Epithelial cell of esophagus (primary cell): ENCODE data around the gene PLEKHM3.

ENCODE experiments used
- DNase-seq: peaks from one replicate; pipeline ENCODE4 v3.0.0; 2010; ENCODE audit warnings: low read depth
- H3K4me3 ChIP-seq: 2 replicates; pipeline ENCODE4 v1.5.1; 2011; ENCODE audit warnings: mild to moderate bottlenecking, low read length, control low read depth
- TF ChIP-seq, protein P1 (sequence below): IDR thresholded peaks from 2 replicates; pipeline ENCODE4 v1.5.1; 2011; ENCODE audit warnings: low read depth, mild to moderate bottlenecking, low read length, control low read depth, inconsistent platforms; ENCODE audit not compliant: insufficient read depth; ENCODE audit errors: missing control alignments

PLEKHM3 gene

DNA sequence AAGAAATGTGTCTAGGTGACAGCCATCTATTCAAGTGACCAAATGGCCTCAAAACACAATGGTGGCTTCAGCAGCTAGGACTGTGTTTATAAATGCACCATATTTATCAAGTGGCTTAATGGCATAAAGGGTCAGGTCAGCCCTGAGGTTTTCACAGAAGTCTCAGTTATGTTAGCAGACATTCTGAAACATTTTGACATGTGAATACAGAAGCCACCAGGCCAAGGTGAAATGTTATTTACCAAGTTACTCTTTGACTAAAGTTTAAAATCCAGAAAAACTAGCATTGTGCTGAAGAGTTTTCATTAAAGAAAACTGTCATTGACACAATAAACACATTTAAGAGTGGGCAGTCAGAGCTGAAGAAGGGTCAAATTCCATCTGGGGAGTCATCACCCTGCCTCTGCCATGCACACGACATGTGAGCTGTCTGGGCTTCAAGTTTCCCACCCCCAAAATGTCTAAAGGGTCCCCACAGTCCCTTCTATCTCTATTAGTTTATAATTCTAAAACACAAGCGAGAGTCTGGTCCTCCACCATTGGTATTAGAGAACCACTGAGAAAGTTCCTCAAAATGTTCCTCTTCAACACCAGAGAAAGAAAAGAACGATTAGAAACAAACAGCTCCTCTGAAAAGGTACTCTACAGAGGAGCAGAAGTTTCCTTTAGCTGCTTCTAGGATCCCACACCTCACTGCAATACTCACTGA, 178.1 kb downstream of the PLEKHM3 start:
- no peak overlapping the region for H3K4me3 ChIP-seq
- TF ChIP-seq, protein P1, sequence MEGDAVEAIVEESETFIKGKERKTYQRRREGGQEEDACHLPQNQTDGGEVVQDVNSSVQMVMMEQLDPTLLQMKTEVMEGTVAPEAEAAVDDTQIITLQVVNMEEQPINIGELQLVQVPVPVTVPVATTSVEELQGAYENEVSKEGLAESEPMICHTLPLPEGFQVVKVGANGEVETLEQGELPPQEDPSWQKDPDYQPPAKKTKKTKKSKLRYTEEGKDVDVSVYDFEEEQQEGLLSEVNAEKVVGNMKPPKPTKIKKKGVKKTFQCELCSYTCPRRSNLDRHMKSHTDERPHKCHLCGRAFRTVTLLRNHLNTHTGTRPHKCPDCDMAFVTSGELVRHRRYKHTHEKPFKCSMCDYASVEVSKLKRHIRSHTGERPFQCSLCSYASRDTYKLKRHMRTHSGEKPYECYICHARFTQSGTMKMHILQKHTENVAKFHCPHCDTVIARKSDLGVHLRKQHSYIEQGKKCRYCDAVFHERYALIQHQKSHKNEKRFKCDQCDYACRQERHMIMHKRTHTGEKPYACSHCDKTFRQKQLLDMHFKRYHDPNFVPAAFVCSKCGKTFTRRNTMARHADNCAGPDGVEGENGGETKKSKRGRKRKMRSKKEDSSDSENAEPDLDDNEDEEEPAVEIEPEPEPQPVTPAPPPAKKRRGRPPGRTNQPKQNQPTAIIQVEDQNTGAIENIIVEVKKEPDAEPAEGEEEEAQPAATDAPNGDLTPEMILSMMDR, result no peak
- no peak for DNase-seq

DNA sequence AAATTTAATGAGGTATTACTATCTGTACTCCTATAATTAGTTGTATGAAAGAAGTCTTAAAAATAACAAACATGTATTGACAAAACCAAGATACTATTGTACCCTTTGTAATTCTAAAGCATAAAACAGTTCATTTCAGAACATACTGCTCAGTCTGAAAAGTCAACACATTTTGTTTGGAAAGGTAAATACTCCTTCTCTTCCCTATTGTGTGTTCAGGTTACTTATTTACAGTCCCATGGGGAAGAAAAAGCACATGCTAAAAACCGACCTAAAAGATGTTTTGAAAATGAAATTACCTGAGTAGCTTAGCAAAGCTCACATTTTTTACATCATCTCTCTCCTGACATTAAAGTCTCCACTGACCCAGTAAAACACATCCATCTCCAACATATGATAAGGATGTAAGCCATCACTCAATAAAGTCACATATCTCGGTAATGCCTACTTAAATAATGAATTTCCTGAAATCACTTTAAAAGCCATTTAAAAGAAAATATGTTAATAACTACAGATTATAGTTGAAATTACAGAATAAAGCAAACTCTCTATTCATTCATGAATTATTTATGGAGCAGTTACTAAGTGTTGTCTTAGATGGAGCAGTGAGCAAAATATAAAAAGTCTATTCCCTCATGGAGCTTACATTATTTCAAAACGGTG, 180.0 kb downstream of the PLEKHM3 start:
- H3K4me3 ChIP-seq, result no peak overlapping the region
- DNase-seq, result no peak
- TF ChIP-seq, protein P1, result no peak

DNA sequence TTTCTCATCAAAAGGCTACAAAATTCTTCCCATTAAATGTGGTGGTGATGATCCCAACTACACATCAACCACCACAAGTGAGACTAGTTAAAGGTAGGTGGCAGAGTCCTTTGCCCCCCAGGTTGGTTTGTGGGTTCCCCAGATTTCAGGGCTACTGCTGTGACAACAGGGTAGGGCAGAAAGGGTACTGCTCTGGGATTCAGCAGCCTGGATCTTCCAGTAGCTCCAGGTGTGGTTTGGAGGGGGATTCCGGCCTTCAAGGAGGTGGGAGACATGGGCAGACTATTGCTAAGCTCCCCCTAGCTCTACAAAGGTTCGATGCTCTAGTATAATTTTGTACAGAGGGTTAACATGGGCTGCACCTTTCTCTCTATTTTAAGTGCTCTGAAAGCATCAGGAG, 180.7 kb downstream of the PLEKHM3 start:
- H3K4me3 ChIP-seq, result no peak overlapping the region
- DNase-seq, result no peak
- TF ChIP-seq, protein P1, result no peak

DNA sequence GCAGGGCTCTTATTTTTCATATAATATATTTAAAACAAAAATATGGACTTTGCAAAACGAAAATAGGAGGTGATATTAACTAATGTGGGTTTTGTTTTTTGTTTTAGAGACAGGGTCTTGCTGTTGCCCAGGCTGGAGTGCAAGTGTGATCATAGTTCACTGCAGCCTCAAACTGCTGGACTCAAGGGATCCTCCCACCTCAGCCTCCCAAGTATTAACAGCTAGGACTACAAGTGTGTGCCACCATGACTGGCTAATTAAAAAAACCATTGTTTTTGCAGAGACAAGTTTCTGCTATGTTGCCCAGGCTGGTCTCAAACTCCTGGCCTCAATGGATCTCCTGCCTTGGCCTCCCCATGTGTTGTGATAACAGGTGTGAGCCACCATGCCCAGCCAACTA, 185.2 kb downstream of the PLEKHM3 start:
- H3K4me3 ChIP-seq, result no peak overlapping the region

DNA sequence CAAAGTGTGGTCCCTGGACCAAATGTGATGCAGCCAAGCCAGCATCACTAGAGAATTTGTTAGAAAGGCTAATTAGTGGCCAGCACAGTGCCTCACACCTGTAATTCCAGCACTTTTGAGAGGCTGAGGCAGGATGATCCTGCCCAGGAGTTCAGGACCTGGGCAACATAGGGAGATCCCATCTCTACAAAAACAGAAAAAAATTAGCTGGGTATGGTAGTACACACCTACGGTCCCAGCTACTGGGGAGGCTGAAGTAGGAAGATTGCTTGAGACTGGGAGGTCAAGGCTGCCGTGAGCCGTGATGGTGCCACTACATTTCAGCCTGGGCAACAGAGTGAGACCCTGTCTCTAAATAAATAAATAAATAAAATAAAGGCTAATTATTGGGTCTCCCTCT, 185.8 kb downstream of the PLEKHM3 start:
- no peak for DNase-seq
- H3K4me3 ChIP-seq, result no peak overlapping the region
- TF ChIP-seq, protein P1, result no peak

More for the DNA sequence above, 185.2 kb downstream of the PLEKHM3 start:
- DNase-seq, result no peak
- TF ChIP-seq, protein P1, result no peak

DNA sequence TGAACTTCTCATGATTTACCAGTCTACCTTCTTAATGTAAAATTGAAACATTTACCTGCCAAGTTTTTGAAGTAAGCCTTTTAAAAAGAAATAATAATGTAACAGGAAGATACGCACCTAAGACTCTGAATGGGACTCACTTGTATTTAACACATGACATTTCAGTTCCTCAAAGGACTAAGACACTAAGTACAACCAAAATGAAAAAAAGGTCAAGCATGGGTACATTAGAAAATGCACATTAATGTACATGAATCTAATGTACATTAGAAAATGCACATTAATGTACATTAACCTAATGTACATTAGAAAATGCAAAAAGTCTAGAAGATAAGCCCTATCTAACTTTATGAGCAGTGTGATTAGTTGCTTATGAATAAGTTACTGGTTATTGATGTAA, 186.3 kb downstream of the PLEKHM3 start:
- no peak for DNase-seq
- no peak overlapping the region for H3K4me3 ChIP-seq
- TF ChIP-seq, protein P1, result no peak
